Uterus (tissue), 4 donors: ENCODE results near the gene PET117. TPM values are rescaled to one million over a fixed set of nuclear protein-coding genes. Genes with fewer than 3 reads are reported as not detected.
"Not testable (repeated sequence)": the region's sequence is repeated elsewhere in the genome, so short reads cannot be mapped to it uniquely, and the experiment has no call there.

Experiments
- DNase-seq, 2 donors: peaks; one replicate each; pipeline ENCODE4 v3.0.0-alpha.2; 2019 to 2020
- H3K27ac ChIP-seq, 2 donors: fragments of 200-600 bp; sonication (generic); 1 replicate in 1 of 2; 2 replicates in 1 of 2; pipeline ENCODE4 v1.5.1; 2016 to 2018
- H3K27me3 ChIP-seq, 2 donors: fragments of 200-600 bp; sonication (generic); one replicate each; pipeline ENCODE4 v1.5.1; 2018 to 2019; ENCODE audit warnings: control low read depth in 1 of 2
- H3K36me3 ChIP-seq, 2 donors: fragments of 200-600 bp; sonication (generic); one replicate each; pipeline ENCODE4 v1.5.1; 2019; ENCODE audit warnings: control low read depth in 1 of 2
- H3K4me1 ChIP-seq, 2 donors: fragments of 200-600 bp; sonication (generic); one replicate each; pipeline ENCODE4 v1.5.1; 2018 to 2019; ENCODE audit warnings: control low read depth in 1 of 2
- H3K4me3 ChIP-seq, 2 donors: fragments of 200-600 bp; sonication (generic); 1 replicate in 1 of 2; 2 replicates in 1 of 2; pipeline ENCODE4 v1.5.1; 2018 to 2019; ENCODE audit warnings: mild to moderate bottlenecking in 1 of 2
- H3K9me3 ChIP-seq, 2 donors: fragments of 200-600 bp; sonication (generic); one replicate each; pipeline ENCODE4 v1.5.1; 2019; ENCODE audit warnings: control low read depth in 1 of 2
- POLR2A ChIP-seq, 2 donors: fragments of 450-650 bp; IDR thresholded peaks; one replicate each; pipeline ENCODE4 v1.6.1; 2016; ENCODE audit warnings: antibody characterized with exemption in 2 of 2, mild to moderate bottlenecking in 1 of 2, moderate library complexity in 1 of 2
- intact Hi-C: fragments of 100-400 bp; cut with DNase I; formaldehyde crosslinking; loops from one replicate; pipeline ENCODE4 v1.15.1; 2023; ENCODE audit warnings: low total_unique reads
- total RNA-seq, 4 donors: library from RNA; depleted of rRNA in 3 of 4; stranded (reverse); fragments of >200 nt in 3 of 4; gene quantifications; one replicate each; pipeline versions ENCODE4 v1.1.0 to v1.2.4, GENCODE V29; 2014 to 2023
- TF ChIP-seq, protein P1 (sequence below), 4 experiments: fragments of 200-600 bp in 2 of 4; fragments of 450-650 bp in 2 of 4; sonication (generic) in 2 of 4; IDR thresholded peaks; one replicate each; pipeline ENCODE4 v1.5.1; 2016 to 2019; ENCODE audit warnings: antibody characterized with exemption in 4 of 4, mild to moderate bottlenecking in 2 of 4, moderate library complexity in 1 of 4
- donor health status: DM: yes; HTN: yes; CAD: no.

The PET117 gene
- total RNA-seq: 10 to 100 TPM in 3 of 4 donors, 1 to 10 TPM in 1; 5.1 to 21.8 (median 13.0) TPM

DNA sequence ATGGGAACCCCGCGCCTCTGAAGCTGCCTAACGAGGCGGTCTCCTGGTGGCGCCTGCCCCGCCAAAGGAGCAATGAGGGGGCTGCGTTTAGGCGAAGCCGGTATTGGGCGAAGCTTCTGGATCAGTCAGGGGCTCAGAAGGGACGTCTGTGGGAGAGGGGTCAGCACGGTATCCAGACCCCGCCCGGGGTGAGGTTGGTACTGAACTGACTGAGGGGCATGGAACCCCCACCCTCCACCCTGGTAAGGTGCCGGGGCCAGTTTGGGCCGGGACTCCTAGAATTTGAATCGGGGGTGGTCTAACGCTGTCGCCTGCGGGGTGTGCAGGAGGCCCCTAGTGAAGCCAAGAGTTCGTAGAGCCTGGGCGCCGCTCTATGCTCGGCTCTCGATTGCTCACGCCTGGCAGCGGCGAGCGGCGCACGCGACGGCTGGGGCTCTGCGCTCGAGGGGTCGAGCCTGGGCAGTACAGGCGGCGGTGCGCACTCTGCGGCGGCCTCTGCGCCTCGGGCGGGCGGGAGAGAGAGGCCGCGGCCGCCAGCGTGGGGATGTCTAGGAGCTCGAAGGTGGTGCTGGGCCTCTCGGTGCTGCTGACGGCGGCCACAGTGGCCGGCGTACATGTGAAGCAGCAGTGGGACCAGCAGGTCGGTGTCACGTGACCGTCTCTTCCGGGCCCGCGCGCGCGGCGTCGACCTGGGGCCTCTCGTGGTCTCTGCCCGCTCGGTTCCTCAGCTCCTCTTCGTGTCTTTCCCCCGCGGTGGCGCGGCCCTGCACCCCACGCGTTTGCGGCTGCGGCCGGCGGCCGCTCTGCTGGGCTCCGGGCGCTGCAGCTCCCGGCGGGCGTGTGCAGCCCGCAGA, at the start of gene PET117, which contains the start of gene KAT14:
TSS of gene PET117 (plus strand) at position 452 of the 854 bp plus-strand sequence. CDS start at position 545, 93 bp downstream.
TSS of gene KAT14 (plus strand) at position 452 of the 854 bp plus-strand sequence. CDS start 4,798 bp downstream, outside the sequence.
- TF ChIP-seq POLR2A (IDR thresholded peaks at IDR 0.05): peak in 1 of 2 donors; percentile 79
- TF ChIP-seq, protein P1, sequence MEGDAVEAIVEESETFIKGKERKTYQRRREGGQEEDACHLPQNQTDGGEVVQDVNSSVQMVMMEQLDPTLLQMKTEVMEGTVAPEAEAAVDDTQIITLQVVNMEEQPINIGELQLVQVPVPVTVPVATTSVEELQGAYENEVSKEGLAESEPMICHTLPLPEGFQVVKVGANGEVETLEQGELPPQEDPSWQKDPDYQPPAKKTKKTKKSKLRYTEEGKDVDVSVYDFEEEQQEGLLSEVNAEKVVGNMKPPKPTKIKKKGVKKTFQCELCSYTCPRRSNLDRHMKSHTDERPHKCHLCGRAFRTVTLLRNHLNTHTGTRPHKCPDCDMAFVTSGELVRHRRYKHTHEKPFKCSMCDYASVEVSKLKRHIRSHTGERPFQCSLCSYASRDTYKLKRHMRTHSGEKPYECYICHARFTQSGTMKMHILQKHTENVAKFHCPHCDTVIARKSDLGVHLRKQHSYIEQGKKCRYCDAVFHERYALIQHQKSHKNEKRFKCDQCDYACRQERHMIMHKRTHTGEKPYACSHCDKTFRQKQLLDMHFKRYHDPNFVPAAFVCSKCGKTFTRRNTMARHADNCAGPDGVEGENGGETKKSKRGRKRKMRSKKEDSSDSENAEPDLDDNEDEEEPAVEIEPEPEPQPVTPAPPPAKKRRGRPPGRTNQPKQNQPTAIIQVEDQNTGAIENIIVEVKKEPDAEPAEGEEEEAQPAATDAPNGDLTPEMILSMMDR (IDR thresholded peaks at IDR 0.05): peak in 1 of 4 experiments; percentile 9
- Histone ChIP-seq H3K4me3 (peak within 1 kb of the TSS; percentile 93 to 95), H3K36me3 (no peaks in the 10 kb centered on the region), H3K4me1 (no peaks in the 10 kb centered on the region), H3K9me3 (no peaks in the 10 kb centered on the region), H3K27me3 (no peaks in the 10 kb centered on the region), H3K27ac (peak within 1 kb of the TSS; percentile 85 to 91)
- intact Hi-C loops: loop anchor here (10.0 kb wide), 1 partner anchor 147 kb away; the partner anchor contains the start of gene ZNF133
- peak; percentile 82 to 90 for DNase-seq

- H3K4me3 ChIP-seq, H3K36me3 ChIP-seq, H3K27ac ChIP-seq, intact Hi-C loops, DNase-seq, H3K27me3 ChIP-seq, H3K9me3 ChIP-seq, H3K4me1 ChIP-seq: not testable (repeated sequence)
Measured at GRCh38 chr20:18088298-18088697, 49.4 kb upstream of the PET117 start.

GRCh38 chr20:18088841-18089240, 48.8 kb upstream of the PET117 start:
- H3K36me3 ChIP-seq, H3K9me3 ChIP-seq, H3K27me3 ChIP-seq, DNase-seq, H3K27ac ChIP-seq, H3K4me3 ChIP-seq, intact Hi-C loops, H3K4me1 ChIP-seq: not testable (repeated sequence)

DNA sequence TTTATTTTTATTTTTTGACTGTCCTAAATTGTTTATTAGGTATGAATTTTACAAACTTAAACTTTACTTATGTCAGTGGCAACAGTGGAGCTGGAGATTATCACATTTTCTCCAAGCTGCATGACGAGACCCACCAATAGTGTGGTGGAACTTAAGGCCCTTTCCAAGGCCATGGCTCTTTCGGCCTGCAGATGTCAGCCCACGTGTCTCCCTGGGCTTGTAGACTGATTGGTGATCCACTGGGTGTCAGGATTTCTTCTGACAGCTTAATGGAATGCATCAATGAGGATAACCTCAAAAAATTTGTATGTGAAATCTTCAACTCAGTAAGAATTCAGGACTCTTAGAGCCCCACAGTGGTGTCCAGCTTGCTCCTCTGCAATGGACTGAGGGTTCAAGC, 47.6 kb upstream of the PET117 start:
- no peaks in the 10 kb centered on the region for H3K4me1 ChIP-seq
- no peaks in the 10 kb centered on the region for H3K27me3 ChIP-seq
- no peak overlapping the region for H3K27ac ChIP-seq
- DNase-seq: no peak
- H3K36me3 ChIP-seq: no peaks in the 10 kb centered on the region
- intact Hi-C loops: no loop called here
- H3K4me3 ChIP-seq: no peak overlapping the region
- TF ChIP-seq, protein P1 (IDR thresholded peaks at IDR 0.05): no peak
- TF ChIP-seq POLR2A (IDR thresholded peaks at IDR 0.05): no peak
- H3K9me3 ChIP-seq: no peaks in the 10 kb centered on the region

GRCh38 chr20:18090477-18090876, 47.2 kb upstream of the PET117 start:
- H3K4me1 ChIP-seq: no peaks in the 10 kb centered on the region
- intact Hi-C loops: no loop called here

GRCh38 chr20:18091623-18092022, 46.0 kb upstream of the PET117 start:
- Histone ChIP-seq H3K36me3 (no peaks in the 10 kb centered on the region), H3K27me3 (no peaks in the 10 kb centered on the region), H3K27ac (no peak overlapping the region), H3K9me3 (no peaks in the 10 kb centered on the region), H3K4me3 (no peak overlapping the region), H3K4me1 (no peaks in the 10 kb centered on the region)
- no peak for TF ChIP-seq POLR2A (IDR thresholded peaks at IDR 0.05)
- TF ChIP-seq, protein P1 (IDR thresholded peaks at IDR 0.05): no peak
- DNase-seq: no peak
- intact Hi-C loops: no loop called here

More at GRCh38 chr20:18090477-18090876, 47.2 kb upstream of the PET117 start:
- Histone ChIP-seq H3K36me3 (no peaks in the 10 kb centered on the region), H3K27ac (no peak overlapping the region), H3K9me3 (no peaks in the 10 kb centered on the region), H3K27me3 (no peaks in the 10 kb centered on the region), H3K4me3 (no peak overlapping the region)
- TF ChIP-seq, protein P1 (IDR thresholded peaks at IDR 0.05): no peak
- no peak for TF ChIP-seq POLR2A (IDR thresholded peaks at IDR 0.05)
- DNase-seq: no peak
